Uterus (tissue), 2 donors: ENCODE measurements around the gene S100A5.

ENCODE experiments used
- POLR2A ChIP-seq, 2 donors: fragments of 450-650 bp; IDR thresholded peaks; one replicate each; pipeline ENCODE4 v1.6.1; 2016; ENCODE audit warnings: antibody characterized with exemption in 2 of 2, mild to moderate bottlenecking in 1 of 2, moderate library complexity in 1 of 2
- TF ChIP-seq, protein P1 (sequence below), 4 experiments: fragments of 200-600 bp in 2 of 4; fragments of 450-650 bp in 2 of 4; sonication (generic) in 2 of 4; IDR thresholded peaks; one replicate each; pipeline ENCODE4 v1.5.1; 2016 to 2019; ENCODE audit warnings: antibody characterized with exemption in 4 of 4, mild to moderate bottlenecking in 2 of 4, moderate library complexity in 1 of 4

DNA sequence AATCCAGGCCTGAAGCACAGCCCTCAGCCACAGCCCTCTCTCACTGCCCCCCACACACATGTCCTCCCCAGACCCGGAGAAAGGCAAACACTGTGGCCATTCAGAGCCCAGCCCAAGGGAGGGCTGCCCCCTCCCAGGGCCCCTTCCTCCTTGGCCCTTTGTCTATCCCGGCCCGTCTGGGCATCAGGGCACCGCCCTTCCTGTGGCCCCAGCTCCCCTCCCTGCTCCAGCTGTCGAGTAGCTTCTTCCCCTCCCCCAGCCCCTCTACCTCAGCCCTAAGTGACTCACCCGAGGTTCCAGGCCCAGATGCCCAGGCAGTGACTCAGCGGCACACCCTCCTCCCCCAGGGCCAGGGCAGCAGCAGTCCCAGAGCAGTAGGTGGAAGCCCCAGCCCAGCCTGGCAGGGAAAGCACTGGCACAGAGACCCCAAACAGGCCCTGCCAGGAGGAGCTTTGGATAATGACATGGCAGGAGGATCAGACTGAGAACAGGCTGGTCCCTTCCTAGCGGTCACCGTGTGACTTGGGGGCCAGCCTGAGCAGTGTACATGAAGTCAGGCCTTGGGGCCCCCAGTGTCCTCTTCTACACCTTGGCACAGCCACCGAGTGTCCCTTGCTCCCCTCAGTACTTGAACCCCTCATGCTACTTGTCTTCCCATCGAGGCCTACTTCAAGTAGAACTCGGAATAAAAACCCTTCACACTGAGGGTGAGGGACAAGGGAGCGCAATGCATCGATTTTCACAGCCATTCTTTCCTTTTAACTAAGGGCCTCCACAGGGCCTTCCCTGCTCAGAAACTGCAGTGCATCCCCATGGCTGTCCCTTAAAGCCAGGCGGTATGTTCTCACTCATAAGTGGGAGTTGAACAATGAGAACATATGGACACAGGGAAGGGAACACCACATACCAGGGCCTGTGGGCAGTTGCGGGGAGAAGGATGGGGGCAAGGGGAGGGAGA, 26.0 kb upstream of the S100A5 start:
- TF ChIP-seq, protein P1, sequence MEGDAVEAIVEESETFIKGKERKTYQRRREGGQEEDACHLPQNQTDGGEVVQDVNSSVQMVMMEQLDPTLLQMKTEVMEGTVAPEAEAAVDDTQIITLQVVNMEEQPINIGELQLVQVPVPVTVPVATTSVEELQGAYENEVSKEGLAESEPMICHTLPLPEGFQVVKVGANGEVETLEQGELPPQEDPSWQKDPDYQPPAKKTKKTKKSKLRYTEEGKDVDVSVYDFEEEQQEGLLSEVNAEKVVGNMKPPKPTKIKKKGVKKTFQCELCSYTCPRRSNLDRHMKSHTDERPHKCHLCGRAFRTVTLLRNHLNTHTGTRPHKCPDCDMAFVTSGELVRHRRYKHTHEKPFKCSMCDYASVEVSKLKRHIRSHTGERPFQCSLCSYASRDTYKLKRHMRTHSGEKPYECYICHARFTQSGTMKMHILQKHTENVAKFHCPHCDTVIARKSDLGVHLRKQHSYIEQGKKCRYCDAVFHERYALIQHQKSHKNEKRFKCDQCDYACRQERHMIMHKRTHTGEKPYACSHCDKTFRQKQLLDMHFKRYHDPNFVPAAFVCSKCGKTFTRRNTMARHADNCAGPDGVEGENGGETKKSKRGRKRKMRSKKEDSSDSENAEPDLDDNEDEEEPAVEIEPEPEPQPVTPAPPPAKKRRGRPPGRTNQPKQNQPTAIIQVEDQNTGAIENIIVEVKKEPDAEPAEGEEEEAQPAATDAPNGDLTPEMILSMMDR (IDR thresholded peaks at IDR 0.05): peak in 1 of 4 experiments; percentile 19
- TF ChIP-seq POLR2A (IDR thresholded peaks at IDR 0.05): peak; percentile 55 to 58
